DMS79 (cell line): Measurements from ENCODE around the gene ANAPC5.
A peak's percentile ranks its signal among the peaks of the same experiment; 100 is the strongest.
"Not testable (repeated sequence)": the region's sequence is repeated elsewhere in the genome, so short reads cannot be mapped to it uniquely, and the experiment has no call there.

Experiments used
- DNase-seq: peaks from one replicate; lab custom pipeline; 2025; lab: John Stamatoyannopoulos, UW

ANAPC5 gene, protein sequence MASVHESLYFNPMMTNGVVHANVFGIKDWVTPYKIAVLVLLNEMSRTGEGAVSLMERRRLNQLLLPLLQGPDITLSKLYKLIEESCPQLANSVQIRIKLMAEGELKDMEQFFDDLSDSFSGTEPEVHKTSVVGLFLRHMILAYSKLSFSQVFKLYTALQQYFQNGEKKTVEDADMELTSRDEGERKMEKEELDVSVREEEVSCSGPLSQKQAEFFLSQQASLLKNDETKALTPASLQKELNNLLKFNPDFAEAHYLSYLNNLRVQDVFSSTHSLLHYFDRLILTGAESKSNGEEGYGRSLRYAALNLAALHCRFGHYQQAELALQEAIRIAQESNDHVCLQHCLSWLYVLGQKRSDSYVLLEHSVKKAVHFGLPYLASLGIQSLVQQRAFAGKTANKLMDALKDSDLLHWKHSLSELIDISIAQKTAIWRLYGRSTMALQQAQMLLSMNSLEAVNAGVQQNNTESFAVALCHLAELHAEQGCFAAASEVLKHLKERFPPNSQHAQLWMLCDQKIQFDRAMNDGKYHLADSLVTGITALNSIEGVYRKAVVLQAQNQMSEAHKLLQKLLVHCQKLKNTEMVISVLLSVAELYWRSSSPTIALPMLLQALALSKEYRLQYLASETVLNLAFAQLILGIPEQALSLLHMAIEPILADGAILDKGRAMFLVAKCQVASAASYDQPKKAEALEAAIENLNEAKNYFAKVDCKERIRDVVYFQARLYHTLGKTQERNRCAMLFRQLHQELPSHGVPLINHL

DNA sequence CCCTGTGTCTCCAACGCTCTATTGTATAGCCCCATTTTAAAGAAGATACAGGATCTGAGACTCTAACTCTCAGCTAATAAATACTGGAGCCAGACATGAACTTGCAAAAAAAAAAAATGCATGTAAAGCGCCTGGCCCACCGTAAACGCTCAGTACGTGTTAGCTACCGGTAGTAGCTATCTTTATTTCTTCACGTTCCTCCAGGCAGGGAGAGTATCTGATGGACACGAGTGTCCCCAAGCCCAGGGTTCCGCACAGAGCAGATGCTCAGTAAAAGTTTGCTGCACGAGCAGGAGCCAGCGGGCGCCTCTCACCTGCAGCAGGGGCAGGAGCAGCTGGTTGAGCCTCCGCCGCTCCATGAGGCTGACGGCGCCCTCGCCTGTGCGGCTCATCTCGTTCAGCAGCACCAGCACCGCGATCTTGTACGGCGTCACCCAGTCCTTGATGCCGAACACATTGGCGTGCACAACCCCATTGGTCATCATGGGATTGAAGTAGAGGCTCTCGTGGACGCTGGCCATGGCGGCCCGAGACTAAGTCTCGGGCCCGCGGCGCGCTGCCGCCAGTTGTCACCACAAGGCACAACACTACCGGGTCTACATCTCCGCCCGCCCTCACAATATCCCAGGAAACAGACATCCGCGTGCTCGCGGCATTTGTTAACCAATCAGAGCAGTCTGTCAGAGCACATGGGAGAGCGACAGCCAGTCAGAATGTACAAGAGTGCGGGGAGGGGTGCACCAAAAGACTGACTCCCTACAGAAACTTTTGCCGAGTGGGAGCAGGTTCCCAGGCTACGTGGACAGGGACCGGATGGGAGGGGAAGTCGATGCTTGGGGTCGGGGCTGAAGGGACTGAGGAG lies at the start of gene ANAPC5:
Gene ANAPC5, minus strand, starts transcription at position 592 of the 862 bp plus-strand sequence. Its CDS starts 71 bp downstream, at position 521.
- peak; percentile 98 for DNase-seq

DNA sequence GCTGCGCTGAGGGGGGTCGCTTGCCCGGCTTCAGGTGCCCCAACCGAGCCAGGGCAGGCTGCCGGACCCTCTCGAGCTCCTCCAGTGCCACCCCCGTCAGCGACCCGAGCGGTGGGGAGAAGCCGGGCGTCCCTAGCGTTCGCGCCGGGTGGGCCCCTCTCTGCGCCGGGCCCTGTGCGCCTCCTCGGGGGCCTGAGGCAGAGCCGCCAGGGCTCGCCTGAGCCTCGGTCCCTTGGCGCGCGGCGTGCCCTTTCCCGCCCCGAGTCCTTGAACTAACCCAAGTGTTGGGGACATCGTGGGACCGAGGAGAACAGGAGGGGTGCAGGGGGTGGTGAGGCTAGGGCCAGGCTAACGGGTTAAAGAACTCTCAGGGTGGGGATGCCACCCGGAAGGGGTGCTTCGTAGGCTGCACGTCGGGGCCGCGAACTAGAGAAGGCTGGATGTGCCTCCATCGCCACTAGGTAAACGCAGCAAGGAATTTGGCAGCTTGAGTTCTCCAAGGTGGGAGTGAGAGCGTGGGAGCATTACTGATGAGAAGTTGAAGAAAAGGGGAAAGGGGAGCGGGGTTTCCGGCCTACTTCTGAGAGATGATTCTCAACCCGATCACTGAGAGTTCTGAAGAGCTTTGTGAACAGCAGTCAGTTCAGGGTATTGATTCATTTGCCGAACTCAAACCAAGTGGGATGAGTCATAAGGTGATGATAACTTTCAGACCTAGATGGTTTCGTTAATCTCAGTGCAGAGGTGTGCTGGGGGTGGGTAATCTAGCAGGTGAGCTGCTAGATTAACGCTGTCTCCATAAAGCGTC lies 48.3 kb upstream of the ANAPC5 start:
- no peak for DNase-seq

DNA sequence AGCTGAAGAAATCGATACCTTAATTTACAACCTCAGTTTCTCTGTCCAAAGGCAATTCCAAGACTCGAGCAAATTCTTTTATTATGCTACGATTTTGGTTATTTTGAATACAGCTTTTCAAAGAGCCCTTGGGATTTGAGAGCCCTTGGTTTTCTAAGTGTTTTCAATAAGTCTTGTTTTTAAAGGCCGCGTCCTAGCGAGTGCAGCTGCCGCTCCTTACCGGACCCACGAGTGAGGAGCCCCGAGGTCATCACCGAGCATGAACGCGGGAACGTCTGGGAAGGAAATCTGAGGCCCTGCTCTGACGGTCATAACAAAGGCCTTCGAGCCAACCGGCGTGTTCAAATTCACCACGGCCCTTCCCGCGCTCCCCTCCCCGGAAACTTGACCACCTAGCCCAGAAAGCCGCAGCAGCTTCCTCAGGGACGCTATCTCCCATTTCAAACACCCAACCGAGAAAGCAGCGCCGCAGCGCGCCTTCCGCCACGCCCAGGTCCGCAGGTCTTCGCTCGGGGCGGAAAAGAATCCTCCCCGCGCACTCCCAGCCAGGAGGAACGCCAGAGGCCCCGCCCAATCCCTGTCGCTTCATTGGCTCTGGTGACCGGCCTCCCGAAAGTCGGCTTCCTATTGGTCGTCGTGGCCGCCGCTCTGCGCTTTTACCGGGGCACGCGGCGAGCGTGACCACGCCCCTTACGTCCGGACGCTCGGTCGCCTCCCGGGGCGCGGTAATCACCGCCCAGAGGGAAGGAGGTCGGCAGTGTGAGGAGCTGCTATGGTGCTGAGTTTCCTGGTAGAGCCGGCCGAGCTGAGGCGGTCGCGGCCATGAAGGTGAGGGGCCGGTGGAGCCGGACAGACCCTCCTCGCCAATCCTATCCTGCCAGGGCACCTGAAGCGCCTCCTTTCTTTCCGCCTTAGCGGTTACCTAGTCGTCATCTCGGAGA lies 47.5 kb upstream of the ANAPC5 start, which contains the start of gene RNF34:
Gene RNF34, plus strand, starts transcription at position 728 of the 941 bp plus-strand sequence. Its CDS starts 95 bp downstream, at position 823.
- peak; percentile 97 for DNase-seq

DNA sequence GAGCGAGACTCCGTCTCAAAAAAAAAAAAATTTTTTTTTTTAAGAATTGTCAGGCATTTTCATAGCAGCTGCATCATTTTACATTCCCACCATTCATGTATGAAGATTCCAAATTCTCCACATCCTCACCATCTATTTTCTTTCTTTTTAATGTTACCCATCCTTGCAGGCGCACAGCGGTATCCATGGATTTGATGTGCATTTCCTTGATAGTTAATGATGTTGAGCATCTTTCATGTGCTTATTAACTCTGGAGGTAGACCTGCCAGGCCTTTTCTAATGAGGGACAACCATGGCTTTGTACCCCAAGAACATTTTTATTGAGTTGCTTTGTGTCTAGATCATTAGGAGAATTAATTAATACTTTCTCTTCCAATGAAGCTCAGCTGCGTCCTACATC lies 46.1 kb upstream of the ANAPC5 start:
- DNase-seq = no peak

DNA sequence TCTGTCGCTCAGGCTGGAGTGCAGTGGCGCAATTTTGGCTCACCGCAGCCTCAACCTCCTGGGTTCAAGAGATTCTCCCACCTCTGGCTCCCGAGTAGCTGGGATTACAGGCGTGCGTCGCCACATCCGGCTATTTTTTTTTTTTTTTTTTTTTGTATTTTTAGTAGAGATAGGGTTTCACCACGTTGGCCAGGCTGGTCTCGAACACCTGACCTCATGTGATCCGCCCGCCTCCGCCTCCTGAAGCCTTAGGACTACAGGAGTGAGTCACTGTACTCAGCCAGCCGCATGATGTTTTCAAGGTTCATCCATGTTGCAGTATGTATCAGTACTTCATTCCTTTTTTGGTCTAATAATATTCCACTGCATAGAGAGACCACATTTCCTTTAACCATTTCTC lies 45.3 kb upstream of the ANAPC5 start:
- DNase-seq = no peak

DNA sequence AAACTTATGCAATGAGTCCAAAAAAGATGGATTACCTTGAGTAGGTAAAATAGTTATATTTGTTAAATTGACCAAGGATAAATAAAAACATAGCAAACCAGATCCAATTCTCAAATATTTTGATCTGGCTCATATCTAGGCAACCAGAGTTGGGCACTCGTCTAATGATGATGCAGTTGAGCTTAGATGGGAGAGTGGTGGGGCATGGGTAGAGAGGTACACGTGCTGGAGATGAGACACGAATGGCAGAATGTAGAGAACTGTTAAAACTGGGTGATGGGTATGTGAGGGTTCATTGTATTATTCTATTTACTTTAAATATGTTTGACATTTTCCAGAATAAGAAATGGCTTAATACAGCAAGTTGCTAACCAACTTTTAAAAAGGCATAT lies 40.1 kb upstream of the ANAPC5 start:
- no peak for DNase-seq

DNA sequence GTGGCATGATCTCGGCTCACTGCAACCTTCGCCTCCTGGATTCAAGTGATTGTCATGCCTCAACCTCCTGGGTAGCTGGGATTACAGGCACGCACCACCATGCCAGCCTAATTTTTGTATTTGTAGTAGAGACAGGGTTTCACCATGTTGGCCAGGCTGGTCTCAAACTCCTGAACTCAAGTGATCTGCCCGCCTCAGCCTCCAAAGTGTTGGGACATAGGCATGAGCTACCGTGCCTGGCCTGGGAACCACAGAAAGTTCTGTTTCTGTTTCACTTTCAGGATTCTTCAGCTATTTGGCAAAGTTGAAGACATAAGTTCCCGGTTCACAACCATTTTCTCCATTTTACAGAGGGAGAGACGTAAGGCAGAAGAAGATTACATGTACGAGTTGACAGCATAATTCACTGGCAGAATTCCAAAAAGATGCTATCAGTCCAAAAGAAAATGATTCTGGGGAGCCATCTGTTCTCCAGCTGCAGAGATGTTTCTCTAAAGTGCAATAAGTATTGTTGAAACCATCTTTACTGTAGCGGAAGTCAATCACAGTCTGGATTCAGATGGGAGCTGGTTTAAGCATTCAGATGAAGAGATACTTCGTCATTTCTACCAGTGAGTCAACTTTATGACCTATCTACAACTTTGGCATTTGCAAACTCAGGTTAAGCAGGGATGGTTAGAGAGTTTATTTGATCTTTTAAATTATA lies 39.6 kb upstream of the ANAPC5 start:
- no peak for DNase-seq

DNA sequence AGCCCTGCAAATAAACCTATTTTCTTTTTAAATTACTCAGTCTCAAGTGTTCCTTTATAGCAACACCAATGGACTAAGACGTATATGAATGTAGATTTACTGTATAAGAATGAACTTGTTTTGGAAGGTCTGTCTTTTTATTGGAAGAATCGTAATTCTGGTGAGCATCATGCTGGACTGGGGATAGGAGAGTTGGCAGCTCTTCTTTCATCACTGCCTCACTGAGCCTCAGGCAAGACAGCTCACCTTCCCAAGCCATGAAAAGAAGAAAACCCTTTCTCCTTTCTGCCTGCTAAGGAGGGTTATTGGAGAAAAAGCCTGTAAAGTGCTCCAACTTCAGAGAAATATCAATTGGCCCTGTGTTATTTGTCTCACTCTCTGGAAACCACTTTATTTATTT lies 38.6 kb upstream of the ANAPC5 start:
- DNase-seq = no peak

DNA sequence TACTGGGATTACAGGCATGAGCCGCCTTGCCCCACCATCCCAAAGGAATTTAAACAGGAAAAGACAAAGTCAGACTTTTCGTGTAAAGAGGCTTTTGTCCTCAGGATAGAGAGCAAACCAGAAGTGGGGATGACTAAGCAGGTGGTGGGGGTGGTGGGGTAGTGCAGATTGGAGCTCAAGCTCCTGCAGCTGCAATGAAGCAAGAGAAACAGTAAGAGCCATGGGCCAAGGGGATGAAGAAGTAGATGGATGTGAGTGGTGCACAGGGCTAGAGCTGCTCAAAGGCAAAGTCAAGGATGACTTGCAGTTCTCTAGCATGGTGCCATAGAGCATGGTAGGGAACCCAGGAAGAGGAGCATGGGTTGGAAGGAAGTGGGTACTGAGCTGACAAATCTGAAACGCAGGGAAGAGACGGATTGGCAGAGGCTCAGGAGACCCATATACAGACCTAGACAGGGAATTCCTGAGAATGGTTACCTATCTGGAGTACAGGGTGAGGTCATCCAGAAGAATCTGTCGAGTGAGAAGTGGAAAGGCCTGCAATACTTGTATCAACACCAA lies 36.3 kb upstream of the ANAPC5 start:
- no peak for DNase-seq

DNA sequence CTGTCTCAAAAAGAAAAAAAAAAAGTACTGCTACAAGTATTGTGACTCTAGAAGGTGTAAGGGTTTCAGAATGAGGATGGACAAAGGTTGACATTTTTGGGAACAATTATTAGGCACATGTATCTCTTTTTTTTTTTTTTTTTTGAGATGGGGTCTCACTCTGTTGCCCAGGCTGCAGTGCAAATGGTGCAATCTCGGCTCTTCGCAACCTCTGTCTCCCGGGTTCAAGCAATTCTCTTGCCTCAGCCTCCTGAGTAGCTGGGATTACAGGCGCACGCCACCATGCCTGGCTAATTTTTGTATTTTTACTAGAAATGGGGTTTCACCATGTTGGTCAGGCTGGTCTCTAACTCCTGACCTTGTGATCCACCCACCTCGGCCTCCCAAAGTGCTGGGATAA lies 32.7 kb upstream of the ANAPC5 start:
- not testable (repeated sequence) for DNase-seq

DNA sequence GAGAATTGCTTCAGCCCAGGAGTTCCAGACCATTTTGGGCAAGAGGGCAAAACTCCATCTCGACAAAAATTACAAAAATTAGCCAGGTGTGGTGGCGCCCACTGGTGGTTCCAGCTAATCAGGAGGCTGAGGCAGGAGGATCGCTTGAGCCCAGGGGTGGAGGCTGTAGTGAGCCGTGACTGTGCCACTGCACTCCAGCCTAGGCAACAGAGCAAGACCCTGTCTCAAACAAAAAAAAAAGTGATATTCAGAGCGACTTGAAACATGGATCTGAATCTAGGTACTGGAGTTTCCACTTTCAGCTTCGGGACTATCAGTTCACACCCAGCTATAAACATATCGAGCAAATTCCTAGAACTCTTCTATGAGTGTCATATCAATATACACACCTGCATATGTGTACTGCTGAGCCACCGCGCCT lies 31.4 kb upstream of the ANAPC5 start:
- no peak for DNase-seq

DNA sequence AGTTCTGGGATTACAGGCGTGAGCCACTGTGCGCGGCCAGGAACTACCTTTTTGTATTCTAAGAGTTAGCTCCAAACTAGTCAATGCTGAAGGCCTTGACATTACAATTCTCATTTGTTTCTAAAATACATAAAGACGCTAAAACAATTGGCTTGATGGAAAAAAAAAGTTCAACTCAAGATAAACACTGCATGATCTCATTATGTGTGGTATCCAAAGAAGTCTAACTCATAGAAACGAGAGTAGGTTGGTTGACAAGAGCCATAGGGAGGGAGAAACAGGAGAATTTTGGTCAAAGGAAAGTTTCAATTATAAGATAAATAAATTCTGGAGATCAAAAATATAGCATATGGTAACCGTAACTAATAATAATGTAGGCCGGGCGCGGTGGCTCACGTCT lies 27.7 kb upstream of the ANAPC5 start:
- DNase-seq = no peak

DNA sequence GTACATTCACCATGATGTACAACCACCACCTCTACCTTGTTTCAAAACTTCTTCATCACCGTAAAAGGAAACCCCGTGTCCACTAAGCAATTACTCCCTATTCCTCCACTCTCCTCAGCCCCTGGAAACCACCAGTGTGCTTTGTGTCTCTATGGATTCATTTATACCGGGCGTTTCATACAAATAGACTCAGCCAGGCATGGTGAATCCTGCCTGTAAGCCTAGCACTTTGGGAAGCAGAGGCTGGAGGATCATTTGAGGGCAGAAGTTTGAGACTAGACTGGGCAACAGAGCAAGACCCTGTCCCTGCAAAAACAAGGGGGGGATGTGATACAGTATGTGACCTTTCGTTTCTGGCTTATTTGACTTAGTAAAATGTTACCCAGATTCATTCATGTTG lies 26.5 kb upstream of the ANAPC5 start:
- no peak for DNase-seq

DNA sequence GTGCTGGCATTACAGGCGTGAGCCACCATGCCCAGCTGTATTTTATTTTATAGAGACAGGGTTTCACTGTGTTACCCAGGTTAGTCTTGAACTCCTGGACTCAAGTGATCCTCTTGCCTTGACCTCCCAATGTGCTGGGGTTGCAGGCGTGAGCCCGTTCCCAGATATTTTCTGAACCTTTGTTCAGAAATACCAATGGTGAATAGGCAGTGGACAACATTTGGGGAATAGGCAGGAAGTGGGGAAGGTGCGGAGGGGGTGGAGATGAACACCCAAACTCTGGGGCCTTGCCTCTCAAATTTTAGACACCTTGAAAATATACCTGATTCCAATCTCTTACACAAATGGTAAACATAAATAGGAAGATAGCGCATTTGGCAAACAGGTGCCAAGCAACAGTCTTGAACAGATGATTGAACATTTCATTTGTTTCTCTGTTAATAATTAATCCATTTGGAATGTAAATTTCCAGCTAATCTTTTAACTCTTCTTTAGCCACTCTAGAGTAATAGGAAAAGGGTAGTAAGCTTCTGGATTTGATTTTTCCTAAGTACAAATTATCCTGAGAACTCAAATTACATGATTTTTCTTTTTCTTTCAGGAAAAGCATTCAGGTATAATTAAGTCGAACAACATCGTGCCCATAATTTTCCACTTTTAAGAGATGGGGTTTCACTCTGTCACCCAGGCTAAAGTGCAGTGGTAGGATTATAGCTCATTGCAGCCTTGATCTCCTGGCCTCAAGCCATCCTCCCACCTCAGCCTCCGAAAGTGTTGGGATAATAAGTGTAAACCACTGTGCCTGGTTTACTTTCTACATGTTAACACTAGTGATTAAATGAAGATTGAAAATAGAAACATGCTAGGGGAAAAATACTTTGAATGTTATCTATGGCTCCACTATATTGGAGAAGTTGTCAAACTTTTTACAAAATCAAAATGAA lies 24.8 kb upstream of the ANAPC5 start:
- no peak for DNase-seq

DNA sequence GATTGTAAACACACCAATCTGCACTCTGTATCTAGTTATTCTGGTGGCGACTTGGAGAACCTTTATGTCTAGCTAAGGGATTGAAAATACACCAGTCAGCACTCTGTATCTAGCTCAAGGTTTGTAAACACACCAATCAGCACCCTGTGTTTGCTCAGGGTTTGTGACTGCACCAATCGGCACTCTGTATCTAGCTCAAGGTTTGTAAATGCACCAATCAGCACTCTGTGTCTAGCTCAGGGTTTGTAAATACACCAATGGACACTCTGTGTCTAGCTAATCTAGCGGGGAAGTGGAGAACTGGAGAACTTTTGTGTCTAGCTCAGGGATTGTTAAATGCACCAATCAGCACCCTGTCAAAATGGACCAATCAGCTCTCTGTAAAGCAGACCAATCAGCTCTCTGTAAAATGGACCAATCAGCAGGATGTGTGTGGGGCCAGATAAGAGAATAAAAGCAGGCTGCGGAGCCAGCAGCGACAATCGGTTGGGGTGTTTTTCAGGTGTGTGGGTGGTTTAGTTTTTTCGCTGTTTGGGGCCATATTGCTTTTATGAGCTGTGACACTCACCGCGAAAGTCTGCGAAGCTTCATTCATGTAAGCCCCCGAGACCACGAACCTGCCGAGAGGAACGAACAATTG lies 22.9 kb upstream of the ANAPC5 start:
- not testable (repeated sequence) for DNase-seq

DNA sequence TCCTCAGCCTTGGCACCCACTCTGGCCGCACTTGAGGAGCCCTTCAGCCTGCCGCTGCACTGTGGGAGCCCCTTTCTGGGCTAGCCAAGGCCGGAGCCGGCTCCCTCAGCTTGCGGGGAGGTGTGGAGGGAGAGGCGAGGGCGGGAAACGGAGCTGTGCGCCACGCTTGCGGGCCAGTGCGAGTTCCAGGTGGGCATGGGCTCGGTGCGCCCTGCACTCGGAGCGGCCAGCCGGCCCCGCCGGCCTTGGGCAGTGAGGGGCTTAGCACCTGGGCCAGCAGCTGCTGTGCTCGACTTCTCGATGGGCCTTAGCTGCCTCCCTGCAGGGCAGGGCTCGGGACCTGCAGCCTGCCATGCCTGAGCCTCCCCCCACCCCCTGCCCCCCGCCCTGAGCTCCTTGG lies 22.1 kb upstream of the ANAPC5 start:
- not testable (repeated sequence) for DNase-seq

DNA sequence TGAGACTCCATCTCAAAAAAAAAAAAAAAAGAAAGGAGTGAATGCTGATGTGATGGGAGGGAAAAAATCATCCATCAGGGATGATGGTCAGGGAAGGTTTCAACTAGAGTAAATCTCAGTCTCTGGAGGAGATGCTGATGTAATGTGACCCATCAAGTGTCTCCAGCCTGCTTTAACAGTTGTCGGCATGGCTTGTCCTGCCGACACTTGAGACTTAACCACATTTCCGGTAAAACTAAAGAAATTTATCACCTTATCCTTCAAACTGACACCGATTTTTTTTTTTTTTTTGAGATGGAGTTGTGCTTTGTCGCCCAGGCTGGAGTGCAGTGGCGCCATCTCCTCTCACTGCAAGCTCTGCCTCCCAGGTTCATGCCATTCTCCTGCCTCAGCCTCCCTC lies 21.5 kb upstream of the ANAPC5 start:
- DNase-seq = no peak

DNA sequence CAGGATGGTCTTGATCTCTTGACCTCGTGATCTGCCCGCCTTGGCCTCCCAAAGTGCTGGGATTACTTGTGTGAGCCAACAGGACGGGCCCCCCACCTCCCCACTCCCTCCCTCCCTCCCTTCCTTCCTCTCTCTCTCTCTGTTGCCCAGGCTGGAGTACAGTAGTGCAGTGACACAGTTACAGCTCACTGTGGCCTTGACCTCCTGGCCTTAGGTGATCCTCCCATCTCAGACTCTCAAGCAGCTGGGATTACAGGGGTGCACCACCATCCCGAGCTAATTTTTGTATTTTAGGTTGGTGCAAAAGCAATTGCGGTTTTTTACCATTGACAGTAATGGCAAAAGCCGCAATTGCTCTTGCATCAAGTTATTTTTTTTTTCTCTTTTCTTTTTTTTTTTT lies 19.2 kb upstream of the ANAPC5 start:
- no peak for DNase-seq
